Measurements from ENCODE around the gene DCAKD.

Gene DCAKD

GRCh38 chr17:45029758-45030423 is 21.5 kb downstream of the DCAKD start:
- DNase-seq, result no peak

GRCh38 chr17:45029096-45029495 is 22.3 kb downstream of the DCAKD start:
- DNase-seq, result no peak

- DNase-seq, result no peak
Measured at GRCh38 chr17:45022655-45023339, 28.6 kb downstream of the DCAKD start.

- DNase-seq, result no peak
Measured at GRCh38 chr17:45022288-45022648, 29.2 kb downstream of the DCAKD start.

- peak; percentile 50 for DNase-seq
Measured at GRCh38 chr17:45021607-45022287, 29.7 kb downstream of the DCAKD start.

- peak; percentile 2 for DNase-seq
Measured at GRCh38 chr17:45020354-45021138, 30.9 kb downstream of the DCAKD start.

GRCh38 chr17:45018848-45019711 is 32.4 kb downstream of the DCAKD start:
- DNase-seq, result peak; percentile 52

- DNase-seq, result no peak
Measured at GRCh38 chr17:45018514-45018847, 33.0 kb downstream of the DCAKD start.

GRCh38 chr17:45016823-45017222 is 34.6 kb downstream of the DCAKD start:
- DNase-seq, result no peak

- no peak for DNase-seq
Measured at GRCh38 chr17:45016237-45016636, 35.2 kb downstream of the DCAKD start.

- DNase-seq, result peak; percentile 1
Measured at GRCh38 chr17:45013021-45013997, 38.1 kb downstream of the DCAKD start.

GRCh38 chr17:45011767-45012166 is 39.7 kb downstream of the DCAKD start:
- no peak for DNase-seq

- DNase-seq, result peak; percentile 27
Measured at GRCh38 chr17:45009676-45010467, 41.6 kb downstream of the DCAKD start.

GRCh38 chr17:45008216-45008615 is 43.2 kb downstream of the DCAKD start:
- no peak for DNase-seq

GRCh38 chr17:45006927-45007461 is 44.4 kb downstream of the DCAKD start:
- no peak for DNase-seq

GRCh38 chr17:45005700-45006099 is 45.7 kb downstream of the DCAKD start:
- no peak for DNase-seq

- no peak for DNase-seq
Measured at GRCh38 chr17:45004388-45004787, 47.0 kb downstream of the DCAKD start.

- DNase-seq, result no peak
Measured at GRCh38 chr17:45003877-45004276, 47.6 kb downstream of the DCAKD start.

GRCh38 chr17:45001310-45001709 is 50.1 kb downstream of the DCAKD start:
- DNase-seq, result no peak

- no peak for DNase-seq
Measured at GRCh38 chr17:44999433-44999832, 52.0 kb downstream of the DCAKD start.

All from NCI-H1105 treated with DMSO at 0.1 percent for 48 hours (cell line).